ENCODE data around the gene RIC8B.
"Not testable (repeated sequence)": the region's sequence is repeated elsewhere in the genome, so short reads cannot be mapped to it uniquely, and the experiment has no call there.

The RIC8B gene

GRCh38 chr12:106911581-106911980 is 137.1 kb downstream of the RIC8B start:
- Histone ChIP-seq H3K27me3 (ENCODE audit: control insufficient read depth in 1 of 2, insufficient read depth in 2 of 2, low read length in 2 of 2) (peaks cover 0 to 4% of the 10 kb centered on the region in 2 donors), H3K36me3 (ENCODE audit: insufficient read depth, low read length) (no peaks in the 10 kb centered on the region), H3K9me3 (ENCODE audit: low read length) (no peaks in the 10 kb centered on the region), H3K9ac (ENCODE audit: low read length) (no peak overlapping the region), H3K4me3 (ENCODE audit: low read depth in 1 of 2, low read length in 2 of 2) (no peak overlapping the region), H3K27ac (ENCODE audit: low read depth, low read length) (no peak overlapping the region), H3K4me1 (ENCODE audit: insufficient read depth, low read length) (no peaks in the 10 kb centered on the region)

GRCh38 chr12:106913456-106913855 is 139.0 kb downstream of the RIC8B start:
- Histone ChIP-seq H3K4me1 (ENCODE audit: insufficient read depth, low read length) (no peaks in the 10 kb centered on the region), H3K36me3 (ENCODE audit: insufficient read depth, low read length) (no peaks in the 10 kb centered on the region), H3K4me3 (ENCODE audit: low read depth in 1 of 2, low read length in 2 of 2) (no peak overlapping the region), H3K9me3 (ENCODE audit: low read length) (no peaks in the 10 kb centered on the region), H3K27me3 (ENCODE audit: control insufficient read depth in 1 of 2, insufficient read depth in 2 of 2, low read length in 2 of 2) (peaks cover 0 to 2% of the 10 kb centered on the region in 2 donors), H3K9ac (ENCODE audit: low read length) (no peak overlapping the region), H3K27ac (ENCODE audit: low read depth, low read length) (no peak overlapping the region)

- H3K9ac ChIP-seq (ENCODE audit: low read length): no peak overlapping the region
- H3K9me3 ChIP-seq (ENCODE audit: low read length): no peaks in the 10 kb centered on the region
- H3K27me3 ChIP-seq (ENCODE audit: control insufficient read depth in 1 of 2, insufficient read depth in 2 of 2, low read length in 2 of 2): no peaks in the 10 kb centered on the region
- H3K4me3 ChIP-seq (ENCODE audit: low read depth in 1 of 2, low read length in 2 of 2): no peak overlapping the region
- H3K36me3 ChIP-seq (ENCODE audit: insufficient read depth, low read length): no peaks in the 10 kb centered on the region
- H3K27ac ChIP-seq (ENCODE audit: low read depth, low read length): no peak overlapping the region
- no peaks in the 10 kb centered on the region for H3K4me1 ChIP-seq (ENCODE audit: insufficient read depth, low read length)
These were observed 140.5 kb downstream of the RIC8B start for GRCh38 chr12:106914796-106915634.

GRCh38 chr12:106915635-106916026 is 141.1 kb downstream of the RIC8B start:
- Histone ChIP-seq H3K9ac (ENCODE audit: low read length) (no peak overlapping the region), H3K36me3 (ENCODE audit: insufficient read depth, low read length) (no peaks in the 10 kb centered on the region), H3K4me1 (ENCODE audit: insufficient read depth, low read length) (no peaks in the 10 kb centered on the region), H3K27me3 (ENCODE audit: control insufficient read depth in 1 of 2, insufficient read depth in 2 of 2, low read length in 2 of 2) (no peaks in the 10 kb centered on the region), H3K4me3 (ENCODE audit: low read depth in 1 of 2, low read length in 2 of 2) (no peak overlapping the region), H3K27ac (ENCODE audit: low read depth, low read length) (no peak overlapping the region), H3K9me3 (ENCODE audit: low read length) (no peaks in the 10 kb centered on the region)

- H3K27me3 ChIP-seq (ENCODE audit: control insufficient read depth in 1 of 2, insufficient read depth in 2 of 2, low read length in 2 of 2): no peaks in the 10 kb centered on the region
- H3K9me3 ChIP-seq (ENCODE audit: low read length): no peaks in the 10 kb centered on the region
- H3K9ac ChIP-seq (ENCODE audit: low read length): no peak overlapping the region
These were observed 143.0 kb downstream of the RIC8B start for GRCh38 chr12:106917503-106917902.

GRCh38 chr12:106918746-106919145 is 144.3 kb downstream of the RIC8B start:
- H3K36me3 ChIP-seq (ENCODE audit: insufficient read depth, low read length): no peaks in the 10 kb centered on the region
- H3K27me3 ChIP-seq (ENCODE audit: control insufficient read depth in 1 of 2, insufficient read depth in 2 of 2, low read length in 2 of 2): no peaks in the 10 kb centered on the region
- no peak overlapping the region for H3K9ac ChIP-seq (ENCODE audit: low read length)
- no peaks in the 10 kb centered on the region for H3K4me1 ChIP-seq (ENCODE audit: insufficient read depth, low read length)
- no peak overlapping the region for H3K27ac ChIP-seq (ENCODE audit: low read depth, low read length)
- no peak overlapping the region for H3K4me3 ChIP-seq (ENCODE audit: low read depth in 1 of 2, low read length in 2 of 2)
- no peaks in the 10 kb centered on the region for H3K9me3 ChIP-seq (ENCODE audit: low read length)

More at GRCh38 chr12:106917503-106917902, 143.0 kb downstream of the RIC8B start:
- H3K36me3 ChIP-seq (ENCODE audit: insufficient read depth, low read length): no peaks in the 10 kb centered on the region
- no peaks in the 10 kb centered on the region for H3K4me1 ChIP-seq (ENCODE audit: insufficient read depth, low read length)
- no peak overlapping the region for H3K4me3 ChIP-seq (ENCODE audit: low read depth in 1 of 2, low read length in 2 of 2)
- no peak overlapping the region for H3K27ac ChIP-seq (ENCODE audit: low read depth, low read length)

GRCh38 chr12:106919910-106920544 is 145.5 kb downstream of the RIC8B start:
- Histone ChIP-seq H3K27me3 (ENCODE audit: control insufficient read depth in 1 of 2, insufficient read depth in 2 of 2, low read length in 2 of 2) (no peaks in the 10 kb centered on the region), H3K4me3 (ENCODE audit: low read depth in 1 of 2, low read length in 2 of 2) (no peak overlapping the region), H3K27ac (ENCODE audit: low read depth, low read length) (no peak overlapping the region), H3K36me3 (ENCODE audit: insufficient read depth, low read length) (no peaks in the 10 kb centered on the region), H3K4me1 (ENCODE audit: insufficient read depth, low read length) (no peaks in the 10 kb centered on the region), H3K9me3 (ENCODE audit: low read length) (no peaks in the 10 kb centered on the region), H3K9ac (ENCODE audit: low read length) (no peak overlapping the region)

GRCh38 chr12:106921976-106922375 is 147.5 kb downstream of the RIC8B start:
- not testable (repeated sequence) for H3K9me3 ChIP-seq (ENCODE audit: low read length); H3K9ac ChIP-seq (ENCODE audit: low read length); H3K36me3 ChIP-seq (ENCODE audit: insufficient read depth, low read length); H3K27ac ChIP-seq (ENCODE audit: low read depth, low read length); H3K27me3 ChIP-seq (ENCODE audit: control insufficient read depth in 1 of 2, insufficient read depth in 2 of 2, low read length in 2 of 2); H3K4me3 ChIP-seq (ENCODE audit: low read depth in 1 of 2, low read length in 2 of 2); H3K4me1 ChIP-seq (ENCODE audit: insufficient read depth, low read length)

GRCh38 chr12:106923594-106923993 is 149.1 kb downstream of the RIC8B start:
- not testable (repeated sequence) for H3K36me3 ChIP-seq (ENCODE audit: insufficient read depth, low read length); H3K9me3 ChIP-seq (ENCODE audit: low read length); H3K9ac ChIP-seq (ENCODE audit: low read length); H3K27ac ChIP-seq (ENCODE audit: low read depth, low read length); H3K27me3 ChIP-seq (ENCODE audit: control insufficient read depth in 1 of 2, insufficient read depth in 2 of 2, low read length in 2 of 2); H3K4me1 ChIP-seq (ENCODE audit: insufficient read depth, low read length); H3K4me3 ChIP-seq (ENCODE audit: low read depth in 1 of 2, low read length in 2 of 2)

- H3K27ac ChIP-seq (ENCODE audit: low read depth, low read length): no peak overlapping the region
- no peaks in the 10 kb centered on the region for H3K9me3 ChIP-seq (ENCODE audit: low read length)
- no peak overlapping the region for H3K4me3 ChIP-seq (ENCODE audit: low read depth in 1 of 2, low read length in 2 of 2)
- no peaks in the 10 kb centered on the region for H3K4me1 ChIP-seq (ENCODE audit: insufficient read depth, low read length)
- no peak overlapping the region for H3K9ac ChIP-seq (ENCODE audit: low read length)
- H3K27me3 ChIP-seq (ENCODE audit: control insufficient read depth in 1 of 2, insufficient read depth in 2 of 2, low read length in 2 of 2): no peaks in the 10 kb centered on the region
- H3K36me3 ChIP-seq (ENCODE audit: insufficient read depth, low read length): no peaks in the 10 kb centered on the region
These were observed 149.9 kb downstream of the RIC8B start for GRCh38 chr12:106924268-106924861.

GRCh38 chr12:106926657-106927056 is 152.2 kb downstream of the RIC8B start:
- Histone ChIP-seq H3K9me3 (ENCODE audit: low read length) (no peaks in the 10 kb centered on the region), H3K27ac (ENCODE audit: low read depth, low read length) (no peak overlapping the region), H3K4me1 (ENCODE audit: insufficient read depth, low read length) (no peaks in the 10 kb centered on the region), H3K27me3 (ENCODE audit: control insufficient read depth in 1 of 2, insufficient read depth in 2 of 2, low read length in 2 of 2) (no peaks in the 10 kb centered on the region), H3K36me3 (ENCODE audit: insufficient read depth, low read length) (no peaks in the 10 kb centered on the region), H3K4me3 (ENCODE audit: low read depth in 1 of 2, low read length in 2 of 2) (no peak overlapping the region), H3K9ac (ENCODE audit: low read length) (no peak overlapping the region)
